ENCODE results near the gene THRA. TPM values are rescaled to one million over a fixed set of nuclear protein-coding genes. Genes with fewer than 3 reads are reported as not detected.

Gene THRA
- total and polyA plus RNA-seq, 5 donors: 73.3 to 99.5 (median 92.4) TPM

DNA sequence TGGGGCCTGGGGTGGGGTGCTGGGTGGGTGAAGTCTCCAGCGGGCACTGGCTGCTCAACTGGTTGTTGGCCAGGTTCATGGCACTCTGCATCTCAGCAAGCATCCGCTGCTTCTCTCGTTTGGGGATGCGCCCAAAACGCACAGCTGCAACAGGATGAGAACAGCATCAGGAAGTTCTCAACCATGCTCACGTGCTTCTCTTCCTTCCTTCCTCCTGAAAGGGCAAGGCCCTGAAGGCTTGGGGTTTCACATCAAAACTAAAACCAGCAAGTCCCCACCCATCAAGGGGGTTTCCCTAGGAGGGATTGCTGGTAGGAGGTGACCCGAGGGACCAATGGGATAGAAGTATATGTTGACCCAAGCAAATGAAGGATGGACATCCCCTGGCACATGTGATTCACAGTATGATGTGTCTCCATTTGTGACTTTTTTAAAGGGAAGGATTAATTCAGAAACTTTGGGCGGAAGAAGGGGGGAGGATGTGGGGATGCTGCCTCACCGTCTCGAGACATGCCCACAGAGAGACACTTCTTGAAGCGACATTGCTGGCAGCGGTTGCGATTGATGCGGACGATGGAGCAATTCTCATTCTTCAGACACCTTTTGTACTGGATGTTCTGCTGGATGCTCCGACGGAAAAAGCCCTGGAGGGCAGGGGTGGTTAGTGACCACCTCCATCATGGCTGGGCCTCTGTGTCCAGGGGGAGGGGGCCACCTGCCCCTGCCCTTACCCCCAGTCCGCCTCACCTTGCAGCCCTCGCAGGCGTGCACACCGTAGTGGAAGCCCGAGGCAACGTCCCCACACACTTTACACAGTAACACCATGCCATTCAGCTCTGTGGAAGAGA is 33.4 kb downstream of the THRA start:
- intact Hi-C loops (cut with DNase I): loop anchor here in 1 of 4 donors (5.0 kb wide), 1 partner anchor 34 kb away; the partner anchor contains the start of gene THRA
- no peak overlapping the region for H3K4me3 ChIP-seq (ENCODE audit: low read length)
- no peaks in the 10 kb centered on the region for H3K27me3 ChIP-seq (ENCODE audit: control insufficient read depth, insufficient read depth)
- peaks cover 46% of the 10 kb centered on the region for H3K4me1 ChIP-seq (ENCODE audit: control insufficient read depth, insufficient read depth, low read length)
- no peak for ATAC-seq
- DNase-seq: peak; percentile 44 to 78 (median 76)
- 50% methylated on average over 23 of the region's 23 CpGs for WGBS
- H3K9me3 ChIP-seq (ENCODE audit: control insufficient read depth, low read length): no peaks in the 10 kb centered on the region
- H3K27ac ChIP-seq (ENCODE audit: low read length): peak overlapping the region; percentile 100

DNA sequence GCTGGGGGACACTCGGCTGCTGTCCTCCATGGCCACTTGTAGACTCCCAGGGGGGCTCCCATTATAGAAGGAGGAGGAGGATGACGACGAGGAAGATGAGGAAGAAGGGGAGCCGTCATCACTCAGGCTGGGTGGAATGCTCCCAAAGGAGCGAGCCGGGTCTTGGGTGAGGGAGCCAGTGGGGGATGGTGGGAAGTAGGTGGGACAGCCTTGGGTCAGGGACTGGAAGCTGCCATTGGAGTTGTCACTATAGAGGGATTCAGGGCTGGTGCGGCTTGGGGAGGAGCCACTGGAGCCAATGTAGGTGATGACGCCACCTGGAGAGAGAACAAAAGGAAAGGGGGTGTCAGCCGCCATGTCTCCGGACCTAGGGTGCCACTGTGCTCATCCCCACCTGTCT is 34.3 kb downstream of the THRA start:
- Histone ChIP-seq H3K4me3 (ENCODE audit: low read length) (no peak overlapping the region), H3K9me3 (ENCODE audit: control insufficient read depth, low read length) (no peaks in the 10 kb centered on the region), H3K4me1 (ENCODE audit: control insufficient read depth, insufficient read depth, low read length) (peaks cover 48% of the 10 kb centered on the region), H3K27me3 (ENCODE audit: control insufficient read depth, insufficient read depth) (no peaks in the 10 kb centered on the region), H3K27ac (ENCODE audit: low read length) (peak overlapping the region; percentile 100)
- DNase-seq (peak in 2 of 3 donors; percentile 51 to 52), ATAC-seq (no peak)
- 53% methylated on average over 10 of the region's 10 CpGs for WGBS
- intact Hi-C loops (cut with DNase I): loop anchor here in 1 of 4 donors (5.0 kb wide), 1 partner anchor 35 kb away; the partner anchor contains the start of gene THRA

DNA sequence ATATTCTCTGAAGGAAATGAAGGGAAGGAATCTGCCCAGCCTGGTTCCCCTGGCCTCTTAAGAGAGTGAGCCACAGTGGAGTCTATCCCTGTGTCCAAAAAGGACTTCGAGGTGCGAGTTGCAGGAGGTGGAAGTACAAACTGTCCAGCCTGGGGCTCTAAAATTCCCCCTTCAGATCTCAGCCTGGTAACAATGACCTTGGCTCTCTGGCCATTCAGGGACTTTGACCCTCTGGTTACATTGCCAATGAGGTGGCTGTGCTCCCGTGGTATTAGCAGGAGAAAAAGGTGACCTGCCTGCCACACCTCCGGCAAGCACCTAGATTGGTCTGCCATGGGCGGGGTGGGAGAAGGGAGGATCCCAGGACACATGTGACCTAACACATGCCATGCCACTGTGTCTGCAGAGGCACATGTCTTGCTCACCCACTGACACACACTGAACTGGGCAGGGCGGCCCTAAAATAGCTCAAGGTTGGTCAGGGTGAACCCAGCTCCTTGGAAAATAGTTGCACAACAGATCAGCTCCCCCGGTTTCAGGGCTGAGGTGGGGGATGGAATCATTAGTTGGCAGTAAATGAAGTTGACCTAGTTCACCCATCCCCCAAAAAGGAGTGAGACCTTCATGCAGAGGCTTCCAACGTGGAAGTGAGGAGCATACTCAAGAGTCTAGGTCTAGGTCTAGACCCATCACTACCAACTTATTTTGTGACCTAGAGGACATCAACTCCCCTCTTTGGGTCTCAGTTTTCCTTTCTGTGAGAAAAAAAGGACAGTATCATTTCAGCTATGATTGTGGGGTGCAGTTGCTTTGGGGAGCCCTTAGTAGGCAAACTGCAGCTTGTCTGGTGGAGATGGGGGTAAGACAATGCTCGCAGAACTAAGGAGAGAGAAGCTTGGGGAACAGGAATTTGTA is 35.4 kb downstream of the THRA start:
- peak overlapping the region; percentile 37 for H3K4me3 ChIP-seq (ENCODE audit: low read length)
- no peaks in the 10 kb centered on the region for H3K9me3 ChIP-seq (ENCODE audit: control insufficient read depth, low read length)
- H3K4me1 ChIP-seq (ENCODE audit: control insufficient read depth, insufficient read depth, low read length): peaks cover 49% of the 10 kb centered on the region
- intact Hi-C loops (cut with DNase I): loop anchor here in 1 of 4 donors (5.0 kb wide), 1 partner anchor 36 kb away; the partner anchor contains the start of gene THRA
- DNase-seq (peak; percentile 67 to 80 (median 79)), ATAC-seq (peak; percentile 2 to 20)
- H3K27ac ChIP-seq (ENCODE audit: low read length): peak overlapping the region; percentile 100
- H3K27me3 ChIP-seq (ENCODE audit: control insufficient read depth, insufficient read depth): no peaks in the 10 kb centered on the region
- 25% methylated on average over 9 of the region's 9 CpGs for WGBS

DNA sequence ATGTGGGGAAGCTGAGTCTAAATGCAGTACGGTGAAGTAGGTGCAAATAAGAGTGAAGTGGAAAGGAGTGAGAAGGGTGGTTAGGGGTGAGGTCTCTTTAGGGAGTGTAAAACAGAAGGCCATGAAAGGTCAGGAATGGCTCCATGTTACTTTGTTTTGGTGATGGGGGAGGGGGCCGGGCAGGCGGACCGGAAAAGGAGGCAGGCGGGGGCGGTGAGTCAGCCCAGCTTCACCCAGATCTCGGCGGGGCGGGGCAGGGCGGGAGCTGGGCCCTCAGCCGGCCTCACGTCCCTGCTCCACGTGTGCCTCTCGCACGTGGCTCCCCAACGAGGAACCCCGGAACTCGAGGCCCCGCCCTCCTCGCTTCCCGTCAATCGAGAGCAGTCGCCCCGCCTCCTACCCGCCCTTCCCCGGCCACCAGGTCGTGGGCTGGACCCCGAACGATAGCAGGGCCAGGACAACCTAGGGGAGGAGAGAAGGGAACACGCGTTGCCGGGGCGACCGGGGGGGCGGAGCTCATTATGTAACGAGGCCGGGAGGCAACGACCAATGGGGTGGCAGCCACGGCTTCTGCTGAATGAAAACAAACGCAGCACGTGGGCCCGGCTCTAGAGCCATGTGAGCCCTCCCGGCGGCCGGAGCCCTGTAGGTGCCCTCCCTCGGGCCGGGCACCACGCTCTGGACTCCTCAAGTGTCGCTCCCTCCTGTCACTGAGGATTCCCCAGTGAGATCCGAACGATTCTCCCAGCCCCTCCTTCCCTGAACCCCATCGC is 36.3 kb downstream of the THRA start:
- Histone ChIP-seq H3K4me1 (ENCODE audit: control insufficient read depth, insufficient read depth, low read length) (peaks cover 44% of the 10 kb centered on the region), H3K9me3 (ENCODE audit: control insufficient read depth, low read length) (no peaks in the 10 kb centered on the region), H3K27me3 (ENCODE audit: control insufficient read depth, insufficient read depth) (no peaks in the 10 kb centered on the region), H3K27ac (ENCODE audit: low read length) (peak overlapping the region; percentile 100), H3K4me3 (ENCODE audit: low read length) (peak overlapping the region; percentile 81)
- intact Hi-C loops (cut with DNase I): loop anchor here in 1 of 4 donors (1.0 to 5.0 kb wide), 2 partner anchors 9 to 37 kb away; partner anchors contain the start of gene THRA
- WGBS: under 1% methylated on average over 52 of the region's 52 CpGs
- DNase-seq (peak; percentile 100), ATAC-seq (peak; percentile 87 to 89)

DNA sequence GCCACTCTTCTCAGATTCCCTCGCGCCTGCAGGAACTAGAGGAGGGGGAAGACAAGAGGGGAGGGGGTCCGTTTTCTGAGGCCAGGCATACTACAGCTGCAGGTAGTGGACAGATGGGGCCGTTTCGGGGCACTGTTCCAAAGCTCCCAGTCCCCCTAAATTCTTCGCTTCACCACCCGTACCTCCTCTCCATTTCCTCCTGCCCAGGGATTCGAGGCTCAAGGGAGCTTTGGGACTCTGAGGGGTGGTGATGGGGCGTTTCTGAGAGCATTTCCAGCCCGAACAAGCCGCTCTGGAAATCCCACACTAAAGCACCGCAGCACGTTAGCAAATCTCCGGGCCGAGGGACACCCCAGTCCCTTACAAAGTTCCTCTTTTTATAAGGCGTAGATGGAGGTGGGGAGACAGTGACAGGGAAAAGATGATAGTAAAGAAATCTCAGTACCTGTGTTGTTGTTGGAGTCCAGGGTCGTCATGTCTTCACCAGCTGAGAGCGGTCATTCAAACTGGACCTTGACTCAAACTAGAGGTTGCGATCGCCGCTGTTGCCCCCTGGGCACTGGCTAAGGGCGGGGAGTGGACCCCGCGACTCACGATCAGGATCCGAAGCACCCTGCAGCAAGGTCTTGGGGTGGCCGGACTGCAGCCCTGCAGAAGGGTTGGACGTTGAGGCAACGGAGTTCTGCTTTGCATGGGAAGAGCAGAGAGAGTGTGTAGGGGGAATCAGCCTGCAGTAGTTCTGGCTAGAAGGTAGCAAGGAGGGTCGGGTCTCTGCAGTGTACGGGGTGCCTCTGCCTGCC is 37.1 kb downstream of the THRA start:
- ATAC-seq: peak; percentile 1
- Histone ChIP-seq H3K27ac (ENCODE audit: low read length) (peak overlapping the region; percentile 98), H3K27me3 (ENCODE audit: control insufficient read depth, insufficient read depth) (no peaks in the 10 kb centered on the region), H3K4me3 (ENCODE audit: low read length) (peak overlapping the region; percentile 81), H3K9me3 (ENCODE audit: control insufficient read depth, low read length) (no peaks in the 10 kb centered on the region), H3K4me1 (ENCODE audit: control insufficient read depth, insufficient read depth, low read length) (peaks cover 47% of the 10 kb centered on the region)
- 2% methylated on average over 31 of the region's 31 CpGs for WGBS
- intact Hi-C loops (cut with DNase I): loop anchor here in 1 of 4 donors (1.0 to 5.0 kb wide), 2 partner anchors 8 to 38 kb away; partner anchors contain the start of gene THRA
- peak in 2 of 3 donors; percentile 73 for DNase-seq

DNA sequence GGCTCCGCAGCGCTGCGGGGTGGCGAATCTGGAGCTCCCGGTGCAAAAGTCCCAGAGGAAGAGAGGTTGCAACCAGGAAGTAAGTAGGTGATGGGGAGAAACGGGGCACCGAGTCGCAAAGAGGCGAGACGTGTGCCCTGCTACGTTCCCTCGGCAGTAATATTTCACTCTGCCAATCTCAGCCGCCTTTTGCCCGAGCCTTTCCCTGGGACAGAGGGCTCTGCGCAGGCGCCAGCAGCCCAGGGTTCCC is 37.6 kb downstream of the THRA start, which contains the start of gene NR1D1:
Gene NR1D1 (minus strand): TSS at position 171 of the 250 bp plus-strand sequence. CDS start 495 bp downstream, outside the sequence.
- Histone ChIP-seq H3K9me3 (ENCODE audit: control insufficient read depth, low read length) (no peaks in the 10 kb centered on the region), H3K27ac (ENCODE audit: low read length) (peak within 1 kb of the TSS; percentile 98), H3K27me3 (ENCODE audit: control insufficient read depth, insufficient read depth) (no peaks in the 10 kb centered on the region), H3K4me3 (ENCODE audit: low read length) (peak within 1 kb of the TSS; percentile 81), H3K4me1 (ENCODE audit: control insufficient read depth, insufficient read depth, low read length) (peaks cover 45% of the 10 kb centered on the region)
- ATAC-seq (no peak), DNase-seq (no peak)
- WGBS: under 1% methylated on average over 16 of the region's 16 CpGs
- intact Hi-C loops (cut with DNase I): no loop called here

DNA sequence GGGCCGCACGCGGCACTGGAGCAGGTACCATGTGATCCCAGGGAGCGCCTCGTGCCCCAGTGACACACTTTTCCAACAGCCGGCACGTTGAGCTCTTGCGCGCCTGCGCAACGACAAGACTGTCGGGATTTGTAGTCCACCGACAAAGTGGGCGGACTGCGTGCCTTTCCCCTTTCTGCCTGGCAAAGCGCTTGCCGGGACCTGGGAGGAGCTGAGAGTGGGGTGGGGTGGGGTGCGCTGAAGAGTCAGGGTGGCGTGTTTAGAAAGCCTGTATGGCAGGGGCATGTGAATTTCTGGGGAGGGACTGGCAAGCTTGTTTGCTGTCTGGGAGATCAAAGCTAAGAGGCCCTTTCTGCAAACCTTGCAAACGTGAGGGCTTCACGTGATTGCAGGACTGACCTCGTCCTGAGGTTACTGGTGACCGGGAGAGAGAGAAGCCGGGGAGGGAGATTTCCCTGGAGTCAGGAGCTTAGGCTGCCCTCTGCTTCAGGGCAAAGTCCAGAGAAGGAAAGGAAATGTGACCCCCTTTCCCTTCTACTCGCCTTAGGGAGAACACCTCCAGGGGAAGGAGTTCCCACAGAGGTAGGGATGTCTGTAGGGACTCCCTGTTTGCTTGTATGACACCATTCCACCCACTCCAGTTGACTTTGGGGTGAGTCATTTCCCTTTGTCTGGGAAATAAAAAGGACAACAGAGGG is 38.1 kb downstream of the THRA start:
- peak; percentile 70 to 77 for ATAC-seq
- DNase-seq: peak; percentile 99 to 100 (median 100)
- Histone ChIP-seq H3K4me3 (ENCODE audit: low read length) (peak overlapping the region; percentile 81), H3K9me3 (ENCODE audit: control insufficient read depth, low read length) (no peaks in the 10 kb centered on the region), H3K27ac (ENCODE audit: low read length) (peak overlapping the region; percentile 98), H3K27me3 (ENCODE audit: control insufficient read depth, insufficient read depth) (no peaks in the 10 kb centered on the region), H3K4me1 (ENCODE audit: control insufficient read depth, insufficient read depth, low read length) (peaks cover 41% of the 10 kb centered on the region)
- under 1% methylated on average over 25 of the region's 25 CpGs for WGBS
- intact Hi-C loops (cut with DNase I): no loop called here

DNA sequence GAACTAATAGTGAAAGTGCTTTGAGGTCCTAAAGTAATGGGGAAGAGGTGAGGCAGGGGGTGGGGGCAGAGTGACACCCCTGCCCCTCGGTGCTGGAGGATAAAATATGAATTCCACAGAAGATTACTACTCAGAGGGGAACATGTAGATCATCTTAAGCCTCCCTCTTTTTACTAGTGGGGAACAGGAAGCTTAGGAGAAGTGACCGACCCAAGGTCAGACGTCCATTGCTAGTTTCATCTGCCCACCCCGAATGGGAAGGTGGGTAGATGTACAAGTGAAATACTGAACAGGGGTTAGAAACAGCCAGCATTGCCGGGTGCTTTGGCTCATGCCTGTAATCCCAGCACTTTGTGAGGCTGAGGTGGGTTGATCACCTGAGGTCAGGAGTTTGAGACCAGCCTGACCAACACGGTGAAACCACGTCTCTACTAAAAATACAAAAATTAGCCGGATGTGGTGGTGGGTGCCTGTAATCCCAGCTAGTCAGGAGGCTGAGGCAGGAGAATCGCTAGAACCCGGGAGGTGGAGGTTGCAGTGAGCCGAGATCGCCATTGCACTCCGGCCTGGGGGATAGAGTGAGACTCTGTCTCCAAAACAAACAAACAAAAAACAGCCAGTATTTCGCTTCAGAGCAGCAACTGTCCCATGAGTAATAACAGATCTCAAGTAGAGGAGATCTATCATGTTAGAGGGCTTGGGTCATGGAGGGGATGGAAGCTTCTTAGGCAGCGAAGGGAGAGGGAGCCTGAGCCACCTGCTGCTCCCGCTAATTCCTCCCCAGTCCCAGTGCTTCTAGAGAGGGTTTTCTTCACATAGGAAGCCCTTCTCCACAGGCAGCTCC is 38.8 kb downstream of the THRA start:
- no peak for ATAC-seq

More for the DNA sequence above, 38.8 kb downstream of the THRA start:
- Histone ChIP-seq H3K27me3 (ENCODE audit: control insufficient read depth, insufficient read depth) (no peaks in the 10 kb centered on the region), H3K9me3 (ENCODE audit: control insufficient read depth, low read length) (no peaks in the 10 kb centered on the region), H3K27ac (ENCODE audit: low read length) (peak overlapping the region; percentile 98), H3K4me1 (ENCODE audit: control insufficient read depth, insufficient read depth, low read length) (peaks cover 42% of the 10 kb centered on the region), H3K4me3 (ENCODE audit: low read length) (no peak overlapping the region)
- intact Hi-C loops (cut with DNase I): no loop called here
- 65% methylated on average over 16 of the region's 16 CpGs for WGBS
- peak in 1 of 3 donors; percentile 36 for DNase-seq
